Activated CD4-positive, alpha-beta T cell treated with anti-CD3 and anti-CD28 coated beads, Interleukin-2, amount 10 ng/mL, durations not matched to agents 7 days and 5 days (primary cell): Measurements from ENCODE around the gene PLEKHG7. TPM values are rescaled to one million over a fixed set of nuclear protein-coding genes. Genes with fewer than 3 reads are reported as not detected.
"Not testable (repeated sequence)": the region's sequence is repeated elsewhere in the genome, so short reads cannot be mapped to it uniquely, and the experiment has no call there.

Experiments used
- CTCF ChIA-PET: fragments of 350-600 bp; sonication (Branson Sonifier 250); formaldehyde crosslinking; loops from one replicate; lab custom pipeline; 2021; ENCODE audit warnings: antibody characterized with exemption; lab: Charles Lee
- POLR2A ChIA-PET: fragments of 350-600 bp; sonication (Branson Sonifier 250); formaldehyde crosslinking; loops from one replicate; lab custom pipeline; 2021; ENCODE audit warnings: antibody characterized with exemption; lab: Charles Lee
- DNase-seq: peaks from one replicate; pipeline ENCODE4 v3.0.0-alpha.2; 2020
- H3K27ac Mint-ChIP-seq: one replicate; pipeline ENCODE4 v1.8.0; 2021; ENCODE audit warnings: mild to moderate bottlenecking, moderate library complexity, mixed read lengths
- H3K27me3 Mint-ChIP-seq: one replicate; pipeline ENCODE4 v1.8.0; 2021; ENCODE audit warnings: mixed read lengths
- H3K36me3 Mint-ChIP-seq: one replicate; pipeline ENCODE4 v1.8.0; 2021; ENCODE audit warnings: low read depth, mixed read lengths
- H3K4me1 Mint-ChIP-seq: one replicate; pipeline ENCODE4 v1.8.0; 2021; ENCODE audit warnings: mixed read lengths
- H3K4me3 Mint-ChIP-seq: one replicate; pipeline ENCODE4 v1.8.0; 2021; ENCODE audit warnings: mild to moderate bottlenecking, moderate library complexity, mixed read lengths
- H3K9me3 Mint-ChIP-seq: one replicate; pipeline ENCODE4 v1.8.0; 2021; ENCODE audit warnings: mixed read lengths
- total RNA-seq, 2 experiments: library from RNA; stranded (reverse); gene quantifications; one replicate each; pipeline ENCODE4 v1.2.3, GENCODE V29; 2021

The PLEKHG7 gene
- total RNA-seq, 2 experiments from 2014 or later, result not detected

DNA sequence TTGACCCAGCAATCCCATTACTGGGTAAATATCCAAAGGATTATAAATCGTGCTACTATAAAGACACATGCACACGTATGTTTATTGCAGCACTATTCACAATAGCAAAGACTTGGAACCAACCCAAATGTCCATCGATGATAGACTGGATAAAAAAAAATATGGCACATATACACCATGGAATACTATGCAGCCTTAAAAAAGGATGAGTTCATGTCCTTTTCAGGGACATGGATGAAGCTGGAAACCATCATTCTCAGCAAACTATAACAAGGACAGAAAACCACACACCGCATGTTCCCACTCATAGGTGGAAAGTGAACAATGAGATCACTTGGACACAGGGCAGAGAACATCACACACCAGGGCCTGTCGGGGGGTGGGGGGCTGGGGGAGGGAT, 91.6 kb downstream of the PLEKHG7 start:
- DNase-seq, POLR2A ChIA-PET, H3K27me3 Mint-ChIP-seq, H3K27ac Mint-ChIP-seq, H3K4me3 Mint-ChIP-seq, H3K4me1 Mint-ChIP-seq: not testable (repeated sequence)
- Mint-ChIP-seq H3K9me3 (peaks cover 27% of the 10 kb centered on the region), H3K36me3 (peaks cover 60% of the 10 kb centered on the region)
- CTCF ChIA-PET, result interaction anchor here (1.4 kb wide), 1 partner anchor 9 kb away, joined by 3 read pairs; no protein-coding TSS in a partner anchor

- H3K4me3 Mint-ChIP-seq, result no peak overlapping the region
- peaks cover 57% of the 10 kb centered on the region for H3K36me3 Mint-ChIP-seq
- no peaks in the 10 kb centered on the region for H3K27me3 Mint-ChIP-seq
- ChIA-PET POLR2A (no interaction called here), CTCF (interaction anchor here (1.4 kb wide), 1 partner anchor 9 kb away, joined by 3 read pairs; no protein-coding TSS in a partner anchor)
- DNase-seq, result no peak
- peaks cover 27% of the 10 kb centered on the region for H3K9me3 Mint-ChIP-seq
- H3K4me1 Mint-ChIP-seq, result no peaks in the 10 kb centered on the region
- H3K27ac Mint-ChIP-seq, result no peak overlapping the region
Measured at GRCh38 chr12:92794814-92795213, 92.0 kb downstream of the PLEKHG7 start.

DNA sequence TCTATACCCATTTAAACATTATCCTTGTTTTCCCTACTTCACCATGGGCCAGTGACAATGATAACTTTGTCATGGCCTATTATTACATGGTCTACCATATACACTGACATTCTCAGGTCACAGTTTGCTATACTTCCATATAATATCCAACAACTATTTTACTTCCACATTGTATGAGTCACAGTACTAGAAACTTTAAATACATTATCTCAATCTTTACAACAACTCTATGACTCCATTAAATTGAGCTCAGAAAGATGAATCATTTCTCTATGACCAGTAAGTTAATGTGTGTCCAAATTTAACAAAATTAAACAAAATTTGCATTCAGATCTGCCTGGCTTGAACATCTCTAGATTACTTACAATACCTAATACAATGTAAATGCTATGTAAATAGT, 93.9 kb downstream of the PLEKHG7 start:
- Mint-ChIP-seq H3K4me1 (no peaks in the 10 kb centered on the region), H3K4me3 (no peak overlapping the region), H3K27me3 (no peaks in the 10 kb centered on the region), H3K27ac (no peak overlapping the region), H3K36me3 (peaks cover 47% of the 10 kb centered on the region), H3K9me3 (peaks cover 14% of the 10 kb centered on the region)
- no peak for DNase-seq
- POLR2A ChIA-PET, result no interaction called here
- CTCF ChIA-PET, result interaction anchor here (0.7 kb wide), 1 partner anchor 18 kb away, joined by 3 read pairs; no protein-coding TSS in a partner anchor

GRCh38 chr12:92802906-92803305, 100.1 kb downstream of the PLEKHG7 start:
- H3K27me3 Mint-ChIP-seq, result no peaks in the 10 kb centered on the region
- no peak overlapping the region for H3K4me3 Mint-ChIP-seq
- H3K36me3 Mint-ChIP-seq, result peaks cover 38% of the 10 kb centered on the region
- H3K9me3 Mint-ChIP-seq, result peaks cover 3% of the 10 kb centered on the region
- no peak for DNase-seq
- no peak overlapping the region for H3K27ac Mint-ChIP-seq
- ChIA-PET POLR2A (interaction anchor here (0.5 kb wide), 1 partner anchor 36 kb away, joined by 3 read pairs; no protein-coding TSS in a partner anchor), CTCF (no interaction called here)
- H3K4me1 Mint-ChIP-seq, result no peaks in the 10 kb centered on the region

DNA sequence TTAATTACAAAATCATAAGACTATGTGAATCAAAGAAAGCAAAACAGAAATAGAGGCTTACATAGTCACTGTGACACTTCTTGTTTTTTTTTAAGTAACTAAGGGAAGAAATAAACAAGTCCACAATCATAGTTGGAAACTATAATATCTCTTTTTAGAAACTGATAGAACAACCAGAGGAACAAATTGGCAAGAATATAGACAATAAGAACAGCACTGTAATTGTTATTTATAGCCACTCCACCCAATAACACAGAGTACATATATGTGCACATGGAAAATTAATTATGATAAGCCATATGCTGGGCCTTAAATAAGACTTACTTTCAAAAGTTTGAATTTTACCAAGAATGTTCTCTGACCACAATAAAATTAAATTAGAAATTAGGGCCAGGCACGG, 101.1 kb downstream of the PLEKHG7 start:
- Mint-ChIP-seq H3K36me3 (peaks cover 42% of the 10 kb centered on the region), H3K27ac (no peak overlapping the region), H3K27me3 (no peaks in the 10 kb centered on the region), H3K4me1 (no peaks in the 10 kb centered on the region), H3K9me3 (peaks cover 3% of the 10 kb centered on the region), H3K4me3 (no peak overlapping the region)
- no peak for DNase-seq
- POLR2A ChIA-PET, result no interaction called here
- CTCF ChIA-PET, result interaction anchor here (0.6 kb wide), 1 partner anchor 46 kb away, joined by 3 read pairs; no protein-coding TSS in a partner anchor

DNA sequence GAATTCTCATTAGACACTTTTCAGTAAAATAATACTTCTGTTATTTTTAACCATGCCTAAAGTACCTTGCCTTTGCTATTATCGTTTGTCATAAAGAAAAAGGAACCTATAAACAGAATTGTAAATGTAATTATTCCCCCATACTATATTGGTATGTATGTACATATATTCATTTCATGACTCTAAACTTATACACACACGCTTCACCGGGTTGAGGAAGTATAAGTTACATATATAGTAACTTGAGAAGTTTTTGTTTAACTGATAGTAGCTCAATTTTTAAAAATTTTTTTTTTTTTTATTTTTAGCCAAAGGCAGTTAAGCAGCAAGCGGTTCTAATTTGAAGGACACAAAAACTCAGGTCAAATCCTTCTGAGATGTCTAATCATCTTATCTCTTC, 107.6 kb downstream of the PLEKHG7 start:
- peaks cover 3% of the 10 kb centered on the region for H3K9me3 Mint-ChIP-seq
- H3K4me1 Mint-ChIP-seq, result no peaks in the 10 kb centered on the region
- ChIA-PET CTCF (no interaction called here), POLR2A (no interaction called here)
- no peak for DNase-seq
- H3K4me3 Mint-ChIP-seq, result no peak overlapping the region
- no peak overlapping the region for H3K27ac Mint-ChIP-seq
- H3K27me3 Mint-ChIP-seq, result no peaks in the 10 kb centered on the region
- H3K36me3 Mint-ChIP-seq, result peaks cover 35% of the 10 kb centered on the region

GRCh38 chr12:92814584-92814983, 111.8 kb downstream of the PLEKHG7 start:
- ChIA-PET POLR2A (no interaction called here), CTCF (no interaction called here)
- Mint-ChIP-seq H3K27ac (no peak overlapping the region), H3K27me3 (no peaks in the 10 kb centered on the region), H3K9me3 (no peaks in the 10 kb centered on the region), H3K4me1 (no peaks in the 10 kb centered on the region), H3K36me3 (peaks cover 21% of the 10 kb centered on the region), H3K4me3 (no peak overlapping the region)
- no peak for DNase-seq

- Mint-ChIP-seq H3K27ac (no peak overlapping the region), H3K9me3 (no peaks in the 10 kb centered on the region), H3K4me1 (no peaks in the 10 kb centered on the region), H3K4me3 (no peak overlapping the region), H3K27me3 (no peaks in the 10 kb centered on the region), H3K36me3 (peaks cover 15% of the 10 kb centered on the region)
- ChIA-PET POLR2A (no interaction called here), CTCF (interaction anchor here (0.5 kb wide), 1 partner anchor 242 kb away, joined by 4 read pairs; no protein-coding TSS in a partner anchor)
- DNase-seq, result no peak
Measured at GRCh38 chr12:92821142-92821541, 118.4 kb downstream of the PLEKHG7 start.

Other genes starting within 250 kb of the PLEKHG7 start
- 10 to 100 TPM; 17.8 to 18.0 TPM for gene EEA1, start 226.3 kb downstream of the PLEKHG7 start, total RNA-seq